HG02623 (cell line): ENCODE data around the gene MED27.

Experiments used
- ATAC-seq: cut with Tn5 transposase; IDR thresholded peaks from one replicate; pipeline ENCODE4 v1.9.1; 2021; ENCODE audit warnings: moderate library complexity; ENCODE audit not compliant: unreplicated experiment

The MED27 gene, protein sequence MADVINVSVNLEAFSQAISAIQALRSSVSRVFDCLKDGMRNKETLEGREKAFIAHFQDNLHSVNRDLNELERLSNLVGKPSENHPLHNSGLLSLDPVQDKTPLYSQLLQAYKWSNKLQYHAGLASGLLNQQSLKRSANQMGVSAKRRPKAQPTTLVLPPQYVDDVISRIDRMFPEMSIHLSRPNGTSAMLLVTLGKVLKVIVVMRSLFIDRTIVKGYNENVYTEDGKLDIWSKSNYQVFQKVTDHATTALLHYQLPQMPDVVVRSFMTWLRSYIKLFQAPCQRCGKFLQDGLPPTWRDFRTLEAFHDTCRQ

DNA sequence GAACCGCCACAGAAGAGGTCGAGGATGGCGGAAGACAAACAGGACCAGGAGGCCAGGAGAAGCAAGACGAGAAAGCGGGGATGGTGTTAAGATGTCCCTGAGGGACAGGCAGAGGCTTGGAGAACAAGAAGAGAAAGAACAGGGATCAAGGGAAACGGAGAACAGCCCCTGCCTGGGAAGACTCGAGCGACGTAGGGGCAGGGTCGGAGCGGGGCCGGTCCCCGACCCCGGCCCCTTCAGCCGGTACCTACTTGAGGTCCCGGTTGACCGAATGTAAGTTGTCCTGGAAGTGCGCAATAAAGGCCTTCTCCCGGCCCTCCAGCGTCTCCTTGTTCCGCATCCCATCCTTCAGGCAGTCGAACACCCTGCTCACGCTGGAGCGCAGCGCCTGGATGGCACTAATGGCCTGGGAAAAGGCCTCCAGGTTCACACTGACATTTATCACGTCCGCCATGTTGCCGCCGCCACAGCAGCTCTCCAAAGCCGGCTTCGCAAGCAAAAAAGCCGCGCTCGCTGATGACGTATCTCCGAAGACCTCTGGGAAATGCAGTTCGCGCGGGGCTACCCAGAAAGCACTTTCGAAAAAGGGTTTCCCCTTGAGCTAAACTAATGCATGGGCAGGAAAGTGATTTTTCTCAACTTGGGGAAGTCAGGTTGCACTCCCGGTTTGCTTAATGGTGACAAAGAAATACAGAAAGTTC lies at the start of gene MED27:
MED27 (minus strand) TSS at position 477 of the 701 bp plus-strand sequence; CDS start at position 454, 23 bp downstream.
- peak; percentile 88 for ATAC-seq

DNA sequence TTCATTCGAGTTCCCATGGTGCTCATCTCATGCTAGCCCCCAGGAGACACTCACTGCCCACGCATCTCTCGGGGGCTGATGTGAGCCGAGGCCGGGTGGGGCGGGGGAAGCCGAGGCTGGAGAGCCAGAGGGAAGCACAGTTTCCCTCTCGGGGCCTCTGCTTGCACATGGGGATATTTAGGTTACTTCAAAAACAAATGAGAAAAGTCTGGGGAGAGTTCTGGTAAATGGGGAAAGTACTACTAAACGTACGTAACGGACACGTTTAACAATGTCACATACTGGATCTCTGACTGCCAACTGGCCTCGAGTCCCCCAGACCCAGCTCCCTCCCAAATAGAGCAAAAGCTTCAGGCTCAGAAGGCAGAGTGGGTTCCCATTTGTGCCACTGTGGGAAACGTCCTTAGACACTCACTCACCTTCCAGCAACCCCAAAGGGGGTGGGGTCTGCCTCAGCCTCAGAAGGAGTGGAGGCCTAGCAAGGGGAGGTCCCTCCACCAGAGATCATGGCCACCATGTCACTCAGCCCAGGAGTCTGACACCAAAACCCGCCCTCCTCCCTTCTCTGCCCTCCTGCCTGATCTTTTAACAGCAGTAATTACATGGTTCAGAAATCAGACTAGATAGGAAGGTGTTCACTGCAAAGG lies 48.3 kb upstream of the MED27 start:
- ATAC-seq = no peak

DNA sequence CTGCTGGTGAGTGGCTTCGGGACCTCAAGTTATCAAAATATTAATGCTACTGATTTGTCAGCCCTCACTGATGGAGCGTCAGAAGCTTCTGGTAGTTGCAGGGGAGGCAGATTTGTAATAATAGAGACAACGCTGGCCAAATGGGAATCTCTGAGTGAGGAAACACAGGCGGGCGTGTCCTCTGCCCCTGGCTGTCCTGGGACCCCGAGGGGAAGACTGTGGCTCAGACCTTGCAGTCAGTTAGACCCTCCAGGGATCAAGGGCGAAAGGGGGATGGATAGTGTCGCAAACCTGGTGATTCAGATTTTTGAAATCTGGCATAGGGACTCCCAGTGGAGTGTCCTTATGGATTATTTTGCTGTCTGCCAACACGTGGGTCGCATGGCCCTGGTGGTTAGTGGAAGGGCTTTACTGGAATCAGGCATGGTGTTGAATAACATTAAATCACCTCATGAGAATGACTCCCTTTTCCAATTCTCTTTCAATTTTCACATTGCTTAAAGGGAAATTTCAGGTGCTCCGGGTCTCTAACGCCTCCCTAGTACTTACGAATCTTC lies 47.1 kb upstream of the MED27 start:
- ATAC-seq = no peak

DNA sequence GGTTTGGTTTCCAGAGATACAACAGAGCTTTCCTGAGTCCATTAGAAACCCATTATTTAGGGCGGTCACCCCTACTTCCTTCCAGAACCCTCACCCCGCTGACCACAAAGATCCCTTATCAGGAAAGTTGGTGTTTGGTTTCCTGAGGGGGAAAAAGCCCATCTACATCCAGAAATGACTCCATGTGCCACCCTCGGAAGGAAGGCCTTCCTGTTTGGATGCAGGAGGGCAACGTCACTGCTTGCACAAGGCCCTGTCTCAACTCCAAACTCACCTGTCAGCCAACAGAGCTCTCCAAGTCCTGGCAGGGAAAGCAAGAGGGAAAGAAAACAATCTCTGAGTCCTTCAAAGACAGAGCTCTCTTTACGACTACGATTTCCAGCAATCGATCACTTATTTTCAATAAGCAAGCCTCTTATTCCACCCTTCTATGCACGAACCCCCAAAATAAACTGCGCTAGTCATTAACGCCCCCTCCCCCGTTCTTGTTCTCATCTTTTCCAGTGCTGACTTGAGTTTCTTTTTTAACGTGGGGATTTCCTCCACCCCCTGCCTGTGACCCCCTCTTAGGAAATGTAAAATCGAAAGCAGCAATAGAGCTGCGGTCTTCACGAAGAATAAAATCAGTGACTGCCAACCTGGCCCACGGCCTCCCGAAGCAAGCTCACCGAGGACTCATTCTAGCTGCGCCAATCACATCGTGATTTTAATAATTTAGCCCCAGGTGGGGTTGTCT lies 46.4 kb upstream of the MED27 start:
- no peak for ATAC-seq

DNA sequence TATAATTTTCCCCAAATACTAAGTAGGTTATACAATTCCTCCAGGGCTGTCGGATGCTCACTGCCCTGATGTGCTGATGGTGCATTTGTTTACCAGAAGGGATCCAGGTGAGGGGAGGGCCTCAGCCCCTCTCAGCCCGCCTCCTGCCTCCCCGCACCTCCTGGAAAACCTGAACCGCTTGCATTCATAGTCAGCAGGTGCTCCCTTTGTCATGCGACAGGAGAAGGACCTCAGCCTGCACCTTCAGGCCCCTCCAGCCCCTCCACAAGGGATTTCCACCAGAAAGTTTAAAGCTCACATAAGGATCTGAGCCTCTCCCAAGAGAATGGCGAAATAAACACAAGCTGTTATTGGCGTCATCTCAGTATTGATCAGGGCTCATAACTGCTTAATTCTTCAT lies 45.7 kb upstream of the MED27 start:
- no peak for ATAC-seq

DNA sequence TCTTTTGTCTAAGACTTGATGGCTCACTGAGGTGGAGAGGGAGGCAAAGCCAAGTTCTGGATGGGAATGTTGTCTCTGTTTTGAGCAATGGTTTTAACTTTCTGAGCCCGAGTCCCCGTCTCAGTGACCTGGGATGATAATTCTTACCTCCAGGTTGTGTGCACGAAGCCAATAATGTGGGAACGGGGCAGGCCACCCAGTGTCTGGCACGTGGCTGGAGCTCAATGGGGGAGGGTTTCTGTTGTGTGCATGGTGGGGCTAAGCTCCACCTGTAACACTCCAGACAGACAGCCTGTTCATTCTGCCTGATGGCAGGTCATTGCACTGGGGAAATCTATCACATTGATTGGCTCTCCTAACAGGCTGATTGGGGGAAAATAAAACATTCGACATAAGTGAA lies 45.1 kb upstream of the MED27 start:
- ATAC-seq = no peak

DNA sequence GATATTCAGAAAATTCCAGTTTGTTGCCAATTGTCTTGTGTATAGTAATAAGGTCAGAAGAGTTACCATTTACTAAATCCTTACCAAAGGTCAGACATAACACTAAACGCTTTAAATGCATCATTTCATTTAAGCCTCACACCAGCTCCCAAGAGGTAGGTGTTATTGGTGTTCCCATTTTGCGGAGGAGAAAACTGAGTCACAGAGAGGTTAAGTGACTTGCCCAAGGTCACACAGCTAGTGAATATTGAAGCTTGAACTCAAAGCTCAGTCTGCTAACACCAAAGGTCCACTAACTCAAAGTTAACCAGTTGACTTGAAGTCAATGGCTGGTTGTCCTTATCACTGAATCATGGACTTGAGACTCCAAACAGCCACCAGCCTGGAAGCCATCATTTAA lies 41.4 kb upstream of the MED27 start:
- ATAC-seq = no peak

DNA sequence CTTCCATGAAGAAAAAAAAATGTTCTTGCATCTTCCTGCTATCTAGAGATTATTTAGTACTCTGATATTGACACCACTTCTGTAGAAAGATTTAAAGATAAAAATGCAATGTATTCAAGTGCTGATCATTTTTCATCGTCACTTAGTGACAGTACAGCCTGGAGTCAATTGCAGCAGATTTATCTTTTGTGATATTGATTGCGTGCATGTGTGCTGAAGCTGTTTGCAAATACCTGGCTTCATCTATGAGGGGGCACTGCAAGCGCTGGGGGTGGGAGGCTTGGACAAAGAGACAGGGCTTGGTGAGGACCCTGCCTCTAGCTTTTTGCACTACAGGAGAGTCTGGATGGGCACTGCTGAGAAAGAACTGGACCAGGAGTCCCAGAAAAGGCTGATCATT lies 38.0 kb upstream of the MED27 start:
- no peak for ATAC-seq

DNA sequence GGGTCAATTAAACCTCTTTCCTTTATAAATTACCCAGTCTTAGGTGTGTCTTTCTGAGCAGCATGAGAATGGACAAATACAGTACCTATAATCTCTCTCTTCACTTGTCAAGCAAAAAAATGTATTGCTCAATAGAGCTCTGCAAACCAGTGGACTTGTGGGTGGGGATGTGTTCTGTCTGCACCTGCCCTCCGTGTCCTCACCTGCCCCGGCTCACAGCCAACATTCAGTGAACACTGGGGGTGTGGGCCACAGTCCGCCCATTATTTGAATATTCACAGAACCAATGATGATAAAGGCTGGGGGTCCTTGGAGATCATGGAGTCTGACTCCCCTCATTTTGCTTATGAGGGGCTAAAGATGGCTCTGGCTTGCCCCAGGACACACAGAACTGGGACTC lies 36.9 kb upstream of the MED27 start:
- ATAC-seq = no peak

DNA sequence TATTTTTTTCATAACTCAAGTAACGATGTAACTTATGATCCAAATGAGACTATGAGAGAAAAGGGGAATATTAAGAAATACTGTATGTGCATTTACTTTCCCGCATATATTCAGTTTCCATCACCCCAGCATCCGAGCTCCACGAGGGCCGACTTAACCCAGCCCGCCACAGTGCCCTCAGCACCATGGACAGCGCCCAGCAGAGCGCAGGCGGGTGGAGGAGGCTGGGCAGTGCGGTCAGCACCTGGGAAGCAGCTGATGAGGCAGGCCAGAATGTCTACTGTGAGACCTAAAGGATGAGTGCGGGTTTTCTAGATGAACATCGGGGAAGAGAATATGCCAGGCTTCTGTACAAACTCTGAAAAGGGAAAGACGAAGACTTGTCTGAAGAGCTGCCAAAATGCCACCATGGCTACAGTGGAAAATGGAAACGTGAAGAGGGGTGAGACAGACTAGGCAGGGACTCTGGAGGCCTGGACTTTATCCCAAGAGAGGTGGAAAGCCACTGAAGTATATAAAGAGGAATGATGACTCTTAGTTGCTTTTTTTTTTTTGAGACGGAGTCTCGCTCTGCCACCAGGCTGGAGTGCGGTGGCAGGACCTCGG lies 34.5 kb upstream of the MED27 start:
- no peak for ATAC-seq

DNA sequence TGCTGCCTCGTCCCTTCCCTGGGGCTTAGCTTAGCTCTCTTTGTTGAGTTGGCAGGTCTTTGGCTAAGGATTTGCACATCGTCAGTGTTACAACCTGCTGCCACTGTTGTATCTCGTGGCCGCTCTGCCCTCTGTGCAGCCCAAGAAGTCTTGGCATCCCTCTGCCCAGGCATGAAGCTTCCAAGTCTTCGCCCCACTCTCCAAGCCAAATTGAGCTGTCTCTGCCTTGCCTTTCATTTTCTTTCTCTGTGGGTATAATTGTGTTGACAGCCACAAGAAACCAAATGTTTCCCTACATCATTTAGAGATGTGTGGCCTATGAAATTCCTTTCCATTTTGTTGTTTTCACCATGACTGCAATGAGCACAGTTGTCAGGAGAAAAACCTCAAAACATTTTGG lies 29.6 kb upstream of the MED27 start:
- ATAC-seq = no peak

DNA sequence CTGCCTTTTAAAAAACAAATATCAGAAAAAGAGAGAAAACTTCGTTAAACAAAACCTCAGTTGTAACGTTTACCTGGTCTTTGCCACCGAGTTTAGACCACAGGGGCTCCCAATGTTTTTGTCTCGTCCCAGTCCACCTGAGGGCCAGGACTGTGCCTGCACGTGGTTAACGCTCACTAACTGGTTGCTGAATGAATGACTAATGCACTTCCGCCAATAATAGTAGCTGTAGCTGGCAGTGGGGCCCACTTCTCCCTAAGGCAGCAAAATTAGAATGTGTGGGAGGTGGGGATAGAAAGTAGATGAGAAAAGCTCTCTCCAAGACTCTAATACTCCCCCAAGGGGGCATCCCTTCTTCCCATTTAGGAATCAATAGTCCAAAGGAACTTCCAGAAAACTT lies 29.1 kb upstream of the MED27 start:
- no peak for ATAC-seq

DNA sequence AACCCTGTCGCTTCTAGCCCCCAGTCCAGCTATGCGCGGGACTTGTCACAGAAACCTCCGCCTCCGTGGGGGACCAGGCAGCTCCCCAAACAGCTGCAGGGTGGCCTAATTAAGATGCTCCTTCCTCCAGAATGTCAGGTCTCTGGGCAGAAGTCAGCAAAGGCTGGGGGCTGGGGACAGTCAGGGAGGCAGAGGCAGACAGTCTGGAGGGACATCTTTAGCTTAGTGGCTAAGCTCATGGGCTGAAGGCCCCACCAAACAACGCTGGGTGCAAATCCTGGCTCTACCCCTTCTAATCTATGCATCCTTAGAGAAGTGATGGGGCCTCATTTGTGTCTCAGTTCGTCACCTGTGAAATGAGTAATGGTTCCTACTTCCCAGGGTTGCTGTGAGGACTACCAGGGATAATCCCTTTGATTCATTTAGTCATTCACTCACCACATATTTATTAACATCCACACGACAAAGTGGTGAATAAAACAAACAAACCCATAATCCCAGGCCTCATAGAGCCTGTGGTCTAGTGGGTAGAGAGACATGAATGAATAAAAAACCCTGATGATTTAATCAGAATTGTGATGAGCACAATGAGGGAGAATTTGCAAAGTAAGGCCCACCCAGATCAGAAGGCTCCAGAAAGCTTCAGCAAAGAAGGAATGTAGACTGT lies 20.2 kb upstream of the MED27 start:
- ATAC-seq = no peak

DNA sequence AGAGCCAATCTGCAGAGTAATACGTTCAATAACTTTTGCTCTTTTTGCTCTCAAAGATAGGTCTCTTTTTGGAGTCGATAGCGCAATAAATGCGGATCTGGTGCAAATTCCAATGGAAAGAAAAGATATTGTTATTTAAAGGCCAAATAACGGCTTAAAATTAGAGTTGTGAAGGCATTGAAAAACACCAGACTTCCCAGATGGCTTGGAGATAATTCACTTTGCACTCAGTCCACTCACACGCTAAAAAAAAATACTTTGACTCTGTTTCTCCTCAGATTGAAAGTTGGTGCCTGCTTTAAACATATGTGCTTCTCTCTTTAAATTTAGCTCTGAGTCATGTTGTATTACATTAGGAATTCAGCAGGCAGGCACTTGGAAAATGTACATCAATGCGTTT lies 19.5 kb upstream of the MED27 start:
- no peak for ATAC-seq

DNA sequence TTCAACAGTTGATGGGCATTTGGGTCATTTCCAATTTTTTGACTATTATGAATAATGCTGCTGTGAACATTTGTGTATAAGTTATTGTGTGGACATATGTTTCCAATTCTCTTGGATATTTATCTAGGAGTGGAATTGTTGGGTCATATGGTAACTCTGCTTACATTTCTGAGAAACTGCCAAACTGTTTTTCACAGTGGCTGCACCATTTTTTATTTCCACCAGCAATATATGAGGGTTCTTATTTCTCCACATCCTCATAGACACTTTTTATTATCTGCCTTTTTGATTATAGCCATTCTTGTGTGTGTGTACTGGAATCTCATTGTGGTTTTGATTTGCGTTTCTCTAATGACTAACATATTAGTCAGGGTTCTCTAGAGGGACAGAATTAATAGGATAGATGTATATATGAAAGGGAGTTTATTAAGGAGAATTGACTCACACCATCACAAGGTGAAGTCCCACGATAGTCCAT lies 14.7 kb upstream of the MED27 start:
- ATAC-seq = no peak

DNA sequence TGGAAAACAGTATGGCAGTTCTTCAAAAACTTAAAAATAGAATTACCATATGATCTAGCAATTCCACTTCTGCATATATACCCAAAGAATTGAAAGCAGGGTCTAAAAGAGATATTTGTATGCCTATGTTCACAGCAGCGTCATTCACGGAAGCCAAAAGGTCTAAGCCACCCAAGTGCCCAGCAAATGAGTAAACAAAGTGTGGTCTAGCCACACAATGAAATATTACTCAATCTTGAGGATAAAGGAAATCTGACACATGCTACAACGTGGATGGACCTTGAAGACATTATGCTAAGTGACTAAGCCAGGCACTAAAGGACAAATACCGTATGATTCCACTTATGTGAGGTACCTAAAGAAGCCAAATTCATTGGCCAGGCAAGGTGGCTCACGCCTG lies 11.1 kb upstream of the MED27 start:
- ATAC-seq = no peak

DNA sequence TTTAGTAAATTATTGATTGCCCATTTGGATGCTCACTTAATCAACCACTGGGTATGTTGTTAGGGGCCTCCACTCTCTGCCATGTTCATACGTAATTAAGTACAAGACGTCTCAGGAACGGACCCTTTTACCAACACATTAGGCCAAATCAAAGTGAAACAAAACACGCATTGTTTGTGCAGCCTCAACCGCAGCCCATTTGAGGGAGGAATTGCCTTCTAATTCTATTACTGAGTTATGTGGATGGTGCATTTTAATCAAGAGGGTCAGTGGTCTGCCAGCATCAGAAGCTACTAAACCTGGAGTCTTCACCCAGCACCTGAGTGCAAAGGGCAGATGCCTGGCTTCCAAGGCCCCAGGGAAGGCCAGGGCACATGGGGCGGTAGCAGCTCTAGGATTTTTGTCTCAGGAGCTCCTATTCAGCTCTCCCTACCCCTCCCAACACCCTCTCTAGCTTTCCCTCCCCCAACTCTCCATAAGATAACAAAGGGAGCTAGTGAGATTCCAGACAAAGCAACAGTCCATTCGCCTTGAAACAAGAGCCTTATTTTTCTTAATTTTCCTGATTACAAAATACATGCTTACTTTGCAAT lies 7.9 kb upstream of the MED27 start:
- ATAC-seq = no peak

DNA sequence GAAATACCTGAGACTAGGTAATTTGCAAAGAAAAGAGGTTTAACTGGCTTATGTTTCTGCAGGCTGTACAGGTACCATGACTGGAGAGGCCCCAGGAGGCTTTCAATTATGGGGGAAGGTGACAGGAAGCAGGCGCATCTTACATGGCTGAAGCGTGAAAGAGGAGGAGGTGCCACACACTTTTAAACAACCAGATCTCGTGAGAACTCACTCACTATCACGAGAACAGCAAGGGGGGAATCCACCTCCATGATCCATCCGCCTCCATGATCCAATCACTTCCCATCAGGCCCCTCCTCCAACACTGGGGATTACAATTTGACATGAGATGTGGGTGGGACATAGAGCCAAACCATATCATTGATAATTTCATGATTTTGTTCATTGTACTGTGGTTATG lies 2.5 kb upstream of the MED27 start:
- no peak for ATAC-seq

DNA sequence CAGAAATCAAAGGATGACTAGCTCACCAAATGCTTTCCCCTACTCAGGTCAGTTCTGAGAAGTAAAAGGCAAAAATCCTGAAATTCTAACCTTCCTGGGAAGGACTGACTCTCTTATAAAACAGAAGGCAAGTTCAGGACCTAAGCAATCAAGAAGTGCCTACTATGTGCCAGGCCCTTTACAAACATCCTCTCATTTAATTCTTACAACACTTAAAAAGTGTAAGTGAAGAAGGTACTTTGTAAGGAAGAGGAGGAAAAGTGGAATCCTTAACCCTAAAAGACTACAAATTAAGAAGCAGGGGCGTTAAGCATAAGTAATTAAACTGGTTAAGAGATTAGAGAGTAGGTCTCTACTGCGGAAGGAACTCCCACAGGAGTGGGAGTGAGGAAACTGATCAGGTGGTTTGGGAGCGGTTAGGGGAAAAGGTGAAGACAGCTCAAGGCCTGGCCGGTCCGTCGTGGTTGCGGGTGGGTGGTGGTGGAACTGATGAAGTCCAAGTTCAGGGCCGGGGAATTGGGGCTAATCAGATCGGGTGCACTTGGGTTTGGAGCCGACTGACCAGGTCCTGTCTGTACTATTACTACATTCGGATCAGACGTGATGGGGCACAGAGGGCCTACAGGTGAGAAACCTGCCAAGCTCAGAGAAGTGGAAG lies 839 bp downstream of the MED27 start:
- ATAC-seq = no peak
